Liver (tissue), 9 donors: ENCODE results near the gene GRAP. TPM values are rescaled to one million over a fixed set of nuclear protein-coding genes. Genes with fewer than 3 reads are reported as not detected.

ENCODE experiments used
- DNase-seq: peaks from one replicate; pipeline ENCODE4 v3.0.0-alpha.2; 2017; ENCODE audit warnings: low spot score
- H3K27ac ChIP-seq, 2 donors: one replicate each; pipeline ENCODE4 v1.7.0; 2013; ENCODE audit warnings: inconsistent platforms in 2 of 2, low read length in 2 of 2, control low read depth in 1 of 2, low read depth in 1 of 2, mild to moderate bottlenecking in 1 of 2
- H3K27me3 ChIP-seq, 4 donors: one replicate each; pipeline versions ENCODE4 v1.6.1 to v1.7.0; 2013; ENCODE audit warnings: low read length in 3 of 4, inconsistent platforms in 1 of 4, mild to moderate bottlenecking in 1 of 4, moderate library complexity in 1 of 4; ENCODE audit not compliant: control insufficient read depth in 4 of 4, insufficient read depth in 4 of 4
- H3K36me3 ChIP-seq, 4 donors: one replicate each; pipeline versions ENCODE4 v1.6.1 to v1.7.0; 2013; ENCODE audit warnings: low read length in 3 of 4, mild to moderate bottlenecking in 3 of 4, low read depth in 1 of 4, moderate library complexity in 1 of 4; ENCODE audit not compliant: control insufficient read depth in 4 of 4, insufficient read depth in 3 of 4
- H3K4me1 ChIP-seq, 4 donors: one replicate each; pipeline versions ENCODE4 v1.6.1 to v1.7.0; 2013; ENCODE audit warnings: low read length in 3 of 4, mild to moderate bottlenecking in 3 of 4, moderate library complexity in 1 of 4; ENCODE audit not compliant: control insufficient read depth in 4 of 4, insufficient read depth in 4 of 4
- H3K4me3 ChIP-seq, 3 donors: one replicate each; pipeline versions ENCODE4 v1.6.1 to v1.7.0; 2013; ENCODE audit warnings: low read length in 3 of 3, control low read depth in 1 of 3, low read depth in 1 of 3, mild to moderate bottlenecking in 1 of 3
- H3K9ac ChIP-seq, 2 donors: one replicate each; pipeline ENCODE4 v1.7.0; 2013; ENCODE audit warnings: low read length in 2 of 2, mild to moderate bottlenecking in 2 of 2, moderate library complexity in 2 of 2, control low read depth in 1 of 2, low read depth in 1 of 2
- H3K9me3 ChIP-seq, 4 donors: one replicate each; pipeline versions ENCODE4 v1.6.1 to v1.7.0; 2013; ENCODE audit warnings: low read length in 3 of 4; ENCODE audit not compliant: control insufficient read depth in 4 of 4
- FOXA1 ChIP-seq: IDR thresholded peaks from 2 replicates; pipeline ENCODE4 v1.6.1; 2016; ENCODE audit warnings: antibody characterized with exemption
- FOXA2 ChIP-seq: IDR thresholded peaks from 2 replicates; pipeline ENCODE4 v1.6.1; 2016; ENCODE audit warnings: antibody characterized with exemption
- GABPA ChIP-seq, 2 donors: IDR thresholded peaks in 1 of 2; conservative IDR thresholded peaks in 1 of 2; 2 replicates each; pipeline ENCODE4 v1.6.1; 2016; ENCODE audit warnings: antibody characterized with exemption in 2 of 2, mild to moderate bottlenecking in 1 of 2, moderate library complexity in 1 of 2
- HNF4A ChIP-seq, 2 donors: conservative IDR thresholded peaks; 2 replicates each; pipeline ENCODE4 v1.6.1; 2016; ENCODE audit warnings: antibody characterized with exemption in 2 of 2, mild to moderate bottlenecking in 2 of 2
- HNF4G ChIP-seq: IDR thresholded peaks from 2 replicates; pipeline ENCODE4 v1.6.1; 2016; ENCODE audit warnings: antibody characterized with exemption
- JUND ChIP-seq, 2 donors: IDR thresholded peaks; 2 replicates each; pipeline ENCODE4 v1.6.1; 2016; ENCODE audit warnings: antibody characterized with exemption in 2 of 2
- RAD21 ChIP-seq, 2 donors: IDR thresholded peaks; 2 replicates each; pipeline ENCODE4 v1.6.1; 2016; ENCODE audit warnings: antibody characterized with exemption in 2 of 2, mild to moderate bottlenecking in 2 of 2
- RXRA ChIP-seq, 2 donors: IDR thresholded peaks; 2 replicates each; pipeline ENCODE4 v1.6.1; 2017 to 2018; ENCODE audit warnings: antibody characterized with exemption in 2 of 2, mild to moderate bottlenecking in 1 of 2
- SP1 ChIP-seq: IDR thresholded peaks from 2 replicates; pipeline ENCODE4 v1.6.1; 2018; ENCODE audit warnings: antibody characterized with exemption, mild to moderate bottlenecking
- TAF1 ChIP-seq: conservative IDR thresholded peaks from 2 replicates; pipeline ENCODE4 v1.6.1; 2016; ENCODE audit warnings: antibody characterized with exemption, mild to moderate bottlenecking
- YY1 ChIP-seq: IDR thresholded peaks from 2 replicates; pipeline ENCODE4 v1.6.1; 2016; ENCODE audit warnings: antibody characterized with exemption, mild to moderate bottlenecking
- WGBS: extraction: QIAGEN DNeasy Blood & Tissue Kit; methylation state at CpG from one replicate; pipeline ENCODE4 v1.1.7; 2013; 5-methylcytosine and 5-hydroxymethylcytosine counted together
- polyA plus RNA-seq, 2 donors: library from polyadenylated mRNA; stranded (reverse) in 1 of 2; unstranded in 1 of 2; fragments of 200-250 nt in 1 of 2; fragments of >200 nt in 1 of 2; fragmentation: Nextera tagmentation in 1 of 2; extraction: Ambion mirVana in 1 of 2; gene quantifications; one replicate each; pipeline versions ENCODE4 v1.2.1 to v1.2.3, GENCODE V29; 2013 to 2015
- total RNA-seq, 2 donors: library from RNA; depleted of rRNA; stranded (reverse); fragments of >200 nt; gene quantifications; one replicate each; pipeline ENCODE4 v1.2.3, GENCODE V29; 2014
- TF ChIP-seq, protein P1 (sequence below): IDR thresholded peaks from 2 replicates; pipeline ENCODE4 v1.6.1; 2016; ENCODE audit warnings: antibody characterized with exemption
- TF ChIP-seq, protein P2 (sequence below): IDR thresholded peaks from 2 replicates; pipeline ENCODE4 v1.6.1; 2016; ENCODE audit warnings: antibody characterized with exemption, mild to moderate bottlenecking
- TF ChIP-seq, protein P3 (sequence below): IDR thresholded peaks from 2 replicates; pipeline ENCODE4 v1.6.1; 2016; ENCODE audit warnings: antibody characterized with exemption
- donor health status: healthy.
- donor health status: healthy.
- donor health status: healthy.
- donor health status: healthy.
- donor health status: healthy.

Gene GRAP
- total and polyA plus RNA-seq, 4 donors, result 1.2 to 6.5 (median 5.2) TPM

DNA sequence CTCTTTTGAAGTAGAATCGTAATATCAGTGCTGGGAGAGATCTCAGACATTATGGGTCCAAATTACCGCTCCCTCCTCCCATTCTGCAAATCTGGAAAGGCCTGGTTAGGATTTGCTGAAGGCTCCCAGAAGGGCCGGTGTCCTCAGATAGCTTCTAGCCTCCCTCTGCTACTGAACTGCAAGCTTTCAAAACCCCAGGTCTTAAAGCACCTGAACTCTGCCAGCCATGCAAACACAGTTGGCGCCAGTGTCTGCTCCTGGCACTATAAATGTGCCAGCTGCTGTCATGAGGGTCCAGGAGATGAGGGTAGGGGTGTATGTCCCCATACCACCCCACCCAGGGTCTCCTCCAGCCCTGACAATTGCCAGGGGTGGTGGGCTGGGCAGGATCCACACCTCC is 70.6 kb downstream of the GRAP start:
- H3K27ac ChIP-seq, result no peak overlapping the region
- H3K9ac ChIP-seq, result no peak overlapping the region
- WGBS, result 55% methylated on average over 4 of the region's 4 CpGs

DNA sequence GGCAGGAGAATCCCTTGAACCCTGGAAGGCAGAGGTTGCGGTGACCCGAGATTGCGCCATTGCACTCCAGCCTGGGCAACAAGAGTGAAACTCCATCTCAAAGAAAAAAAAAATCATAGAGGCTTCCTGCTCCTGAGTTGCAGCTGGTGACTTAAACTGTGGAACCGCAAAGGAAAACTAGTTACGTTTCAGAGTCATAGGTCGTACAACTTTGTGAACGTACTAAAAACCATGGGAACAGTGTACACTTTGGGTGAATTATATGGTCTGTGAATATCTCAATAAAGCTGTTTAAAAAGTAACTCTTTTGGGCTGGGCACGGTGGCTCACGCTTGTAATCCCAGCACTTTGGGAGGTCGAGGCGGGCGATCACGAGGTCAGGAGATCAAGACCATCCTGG is 71.2 kb downstream of the GRAP start:
- H3K4me1 ChIP-seq, result peaks cover 1 to 17% (median 8%) of the 10 kb centered on the region in 4 donors
- 83% methylated on average over 13 of the region's 13 CpGs for WGBS
- no peak overlapping the region for H3K9ac ChIP-seq
- peaks cover 0 to 10% (median 8%) of the 10 kb centered on the region in 4 donors for H3K36me3 ChIP-seq
- no peak overlapping the region for H3K27ac ChIP-seq
- no peak for DNase-seq
- no peak overlapping the region for H3K4me3 ChIP-seq
- no peaks in the 10 kb centered on the region for H3K9me3 ChIP-seq
- TF ChIP-seq, protein P1, sequence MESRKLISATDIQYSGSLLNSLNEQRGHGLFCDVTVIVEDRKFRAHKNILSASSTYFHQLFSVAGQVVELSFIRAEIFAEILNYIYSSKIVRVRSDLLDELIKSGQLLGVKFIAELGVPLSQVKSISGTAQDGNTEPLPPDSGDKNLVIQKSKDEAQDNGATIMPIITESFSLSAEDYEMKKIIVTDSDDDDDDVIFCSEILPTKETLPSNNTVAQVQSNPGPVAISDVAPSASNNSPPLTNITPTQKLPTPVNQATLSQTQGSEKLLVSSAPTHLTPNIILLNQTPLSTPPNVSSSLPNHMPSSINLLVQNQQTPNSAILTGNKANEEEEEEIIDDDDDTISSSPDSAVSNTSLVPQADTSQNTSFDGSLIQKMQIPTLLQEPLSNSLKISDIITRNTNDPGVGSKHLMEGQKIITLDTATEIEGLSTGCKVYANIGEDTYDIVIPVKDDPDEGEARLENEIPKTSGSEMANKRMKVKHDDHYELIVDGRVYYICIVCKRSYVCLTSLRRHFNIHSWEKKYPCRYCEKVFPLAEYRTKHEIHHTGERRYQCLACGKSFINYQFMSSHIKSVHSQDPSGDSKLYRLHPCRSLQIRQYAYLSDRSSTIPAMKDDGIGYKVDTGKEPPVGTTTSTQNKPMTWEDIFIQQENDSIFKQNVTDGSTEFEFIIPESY, result no peak
- TF ChIP-seq JUND (IDR thresholded peaks at IDR 0.05) (no peak), HNF4A (conservative IDR thresholded peaks at IDR 0.05) (no peak), GABPA (IDR thresholded peaks at IDR 0.05 in 1 of 2, conservative IDR thresholded peaks at IDR 0.05 in 1 of 2) (no peak), RXRA (IDR thresholded peaks at IDR 0.05) (no peak), HNF4G (no peak), FOXA1 (no peak), FOXA2 (no peak), TAF1 (no peak), SP1 (no peak), RAD21 (IDR thresholded peaks at IDR 0.05) (no peak), YY1 (no peak)
- TF ChIP-seq, protein P2, sequence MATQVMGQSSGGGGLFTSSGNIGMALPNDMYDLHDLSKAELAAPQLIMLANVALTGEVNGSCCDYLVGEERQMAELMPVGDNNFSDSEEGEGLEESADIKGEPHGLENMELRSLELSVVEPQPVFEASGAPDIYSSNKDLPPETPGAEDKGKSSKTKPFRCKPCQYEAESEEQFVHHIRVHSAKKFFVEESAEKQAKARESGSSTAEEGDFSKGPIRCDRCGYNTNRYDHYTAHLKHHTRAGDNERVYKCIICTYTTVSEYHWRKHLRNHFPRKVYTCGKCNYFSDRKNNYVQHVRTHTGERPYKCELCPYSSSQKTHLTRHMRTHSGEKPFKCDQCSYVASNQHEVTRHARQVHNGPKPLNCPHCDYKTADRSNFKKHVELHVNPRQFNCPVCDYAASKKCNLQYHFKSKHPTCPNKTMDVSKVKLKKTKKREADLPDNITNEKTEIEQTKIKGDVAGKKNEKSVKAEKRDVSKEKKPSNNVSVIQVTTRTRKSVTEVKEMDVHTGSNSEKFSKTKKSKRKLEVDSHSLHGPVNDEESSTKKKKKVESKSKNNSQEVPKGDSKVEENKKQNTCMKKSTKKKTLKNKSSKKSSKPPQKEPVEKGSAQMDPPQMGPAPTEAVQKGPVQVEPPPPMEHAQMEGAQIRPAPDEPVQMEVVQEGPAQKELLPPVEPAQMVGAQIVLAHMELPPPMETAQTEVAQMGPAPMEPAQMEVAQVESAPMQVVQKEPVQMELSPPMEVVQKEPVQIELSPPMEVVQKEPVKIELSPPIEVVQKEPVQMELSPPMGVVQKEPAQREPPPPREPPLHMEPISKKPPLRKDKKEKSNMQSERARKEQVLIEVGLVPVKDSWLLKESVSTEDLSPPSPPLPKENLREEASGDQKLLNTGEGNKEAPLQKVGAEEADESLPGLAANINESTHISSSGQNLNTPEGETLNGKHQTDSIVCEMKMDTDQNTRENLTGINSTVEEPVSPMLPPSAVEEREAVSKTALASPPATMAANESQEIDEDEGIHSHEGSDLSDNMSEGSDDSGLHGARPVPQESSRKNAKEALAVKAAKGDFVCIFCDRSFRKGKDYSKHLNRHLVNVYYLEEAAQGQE, result no peak
- TF ChIP-seq, protein P3, sequence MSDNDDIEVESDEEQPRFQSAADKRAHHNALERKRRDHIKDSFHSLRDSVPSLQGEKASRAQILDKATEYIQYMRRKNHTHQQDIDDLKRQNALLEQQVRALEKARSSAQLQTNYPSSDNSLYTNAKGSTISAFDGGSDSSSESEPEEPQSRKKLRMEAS, result no peak
- no peaks in the 10 kb centered on the region for H3K27me3 ChIP-seq

More for the DNA sequence above, 70.6 kb downstream of the GRAP start:
- Histone ChIP-seq H3K4me1 (peaks cover 1 to 23% (median 10%) of the 10 kb centered on the region in 4 donors), H3K27me3 (no peaks in the 10 kb centered on the region), H3K9me3 (no peaks in the 10 kb centered on the region), H3K4me3 (no peak overlapping the region), H3K36me3 (peaks cover 0 to 10% (median 5%) of the 10 kb centered on the region in 4 donors)
- no peak for DNase-seq
- TF ChIP-seq, protein P3, result no peak
- TF ChIP-seq SP1 (no peak), FOXA1 (no peak), RAD21 (IDR thresholded peaks at IDR 0.05) (no peak), HNF4A (conservative IDR thresholded peaks at IDR 0.05) (no peak), HNF4G (no peak)
- TF ChIP-seq, protein P2, result no peak
